HepG2 (cell line): ENCODE measurements around the gene ETF1.

Experiments
- EZH2 ChIP-seq: conservative IDR thresholded peaks from 2 replicates; pipeline ENCODE4 v1.6.1; 2012; ENCODE audit warnings: mild to moderate bottlenecking, low read depth, low read length, moderate library complexity
- HDAC2 ChIP-seq: sonication (generic); formaldehyde crosslinking; IDR thresholded peaks from 2 replicates; pipeline ENCODE4 v1.4.0; 2020; ENCODE audit warnings: missing genetic modification reagents
- PPARG ChIP-seq: conservative IDR thresholded peaks from 2 replicates; pipeline ENCODE4 v1.6.1; 2016; ENCODE audit warnings: missing biosample characterization, missing genetic modification reagents
- ZBTB7A ChIP-seq: sonication (generic); formaldehyde crosslinking; IDR thresholded peaks from 2 replicates; pipeline ENCODE4 v1.8.0; 2022; ENCODE audit warnings: mild to moderate bottlenecking, missing genetic modification reagents
- ZBTB8A ChIP-seq: sonication (generic); formaldehyde crosslinking; IDR thresholded peaks from 2 replicates; pipeline ENCODE4 v1.4.0; 2020; ENCODE audit warnings: mild to moderate bottlenecking, low read depth, missing genetic modification reagents, borderline replicate concordance
- ZFP1 ChIP-seq: IDR thresholded peaks from 2 replicates; pipeline ENCODE4 v1.6.1; 2016
- TF ChIP-seq, protein P1 (sequence below): sonication (generic); formaldehyde crosslinking; IDR thresholded peaks from 2 replicates; pipeline ENCODE4 v1.4.0; 2020; ENCODE audit warnings: missing genetic modification reagents
- TF ChIP-seq, protein P2 (sequence below): sonication (generic); formaldehyde crosslinking; IDR thresholded peaks from 2 replicates; pipeline ENCODE4 v1.8.1; 2022; ENCODE audit warnings: low read depth, mild to moderate bottlenecking, missing genetic modification reagents
- TF ChIP-seq, protein P3 (sequence below): sonication (generic); formaldehyde crosslinking; IDR thresholded peaks from 2 replicates; pipeline ENCODE4 v1.5.0; 2020; ENCODE audit warnings: mild to moderate bottlenecking, missing genetic modification reagents, moderate library complexity
- TF ChIP-seq, protein P4 (sequence below), 2 experiments: IDR thresholded peaks; 2 replicates each; pipeline ENCODE4 v1.6.1; 2011 to 2012; ENCODE audit warnings: low read length in 2 of 2, borderline replicate concordance in 1 of 2, low read depth in 1 of 2, mild to moderate bottlenecking in 1 of 2, moderate library complexity in 1 of 2

DNA sequence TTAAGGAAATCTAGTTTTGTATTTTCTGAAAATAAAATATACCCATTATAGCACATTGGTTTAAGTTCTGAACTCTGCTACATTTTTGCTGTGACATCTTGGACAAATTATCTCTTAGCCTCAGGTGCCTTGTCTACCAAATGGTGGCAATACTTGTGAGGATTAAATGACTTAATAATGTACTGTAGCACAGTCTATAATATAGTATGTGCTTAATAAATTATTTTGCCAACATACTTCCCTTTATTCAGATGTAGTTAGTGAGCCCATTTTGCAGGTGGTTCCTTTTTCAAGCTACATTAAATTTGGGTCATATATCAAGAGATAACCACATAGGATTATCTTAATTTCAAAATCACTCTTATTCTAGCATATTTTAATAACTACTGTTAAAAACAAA lies 3.2 kb downstream of the ETF1 start:
- no peak for TF ChIP-seq ZFP1 (CRISPR knock-in tag)
- TF ChIP-seq EZH2, result no peak
- no peak for TF ChIP-seq ZBTB8A (CRISPR knock-in tag)
- TF ChIP-seq PPARG, result no peak
- TF ChIP-seq, protein P1, sequence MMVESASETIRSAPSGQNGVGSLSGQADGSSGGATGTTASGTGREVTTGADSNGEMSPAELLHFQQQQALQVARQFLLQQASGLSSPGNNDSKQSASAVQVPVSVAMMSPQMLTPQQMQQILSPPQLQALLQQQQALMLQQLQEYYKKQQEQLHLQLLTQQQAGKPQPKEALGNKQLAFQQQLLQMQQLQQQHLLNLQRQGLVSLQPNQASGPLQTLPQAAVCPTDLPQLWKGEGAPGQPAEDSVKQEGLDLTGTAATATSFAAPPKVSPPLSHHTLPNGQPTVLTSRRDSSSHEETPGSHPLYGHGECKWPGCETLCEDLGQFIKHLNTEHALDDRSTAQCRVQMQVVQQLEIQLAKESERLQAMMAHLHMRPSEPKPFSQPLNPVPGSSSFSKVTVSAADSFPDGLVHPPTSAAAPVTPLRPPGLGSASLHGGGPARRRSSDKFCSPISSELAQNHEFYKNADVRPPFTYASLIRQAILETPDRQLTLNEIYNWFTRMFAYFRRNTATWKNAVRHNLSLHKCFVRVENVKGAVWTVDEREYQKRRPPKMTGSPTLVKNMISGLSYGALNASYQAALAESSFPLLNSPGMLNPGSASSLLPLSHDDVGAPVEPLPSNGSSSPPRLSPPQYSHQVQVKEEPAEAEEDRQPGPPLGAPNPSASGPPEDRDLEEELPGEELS (CRISPR knock-in tag), result no peak
- TF ChIP-seq HDAC2 (CRISPR knock-in tag), result no peak
- TF ChIP-seq ZBTB7A (CRISPR knock-in tag), result no peak
- TF ChIP-seq, protein P2, sequence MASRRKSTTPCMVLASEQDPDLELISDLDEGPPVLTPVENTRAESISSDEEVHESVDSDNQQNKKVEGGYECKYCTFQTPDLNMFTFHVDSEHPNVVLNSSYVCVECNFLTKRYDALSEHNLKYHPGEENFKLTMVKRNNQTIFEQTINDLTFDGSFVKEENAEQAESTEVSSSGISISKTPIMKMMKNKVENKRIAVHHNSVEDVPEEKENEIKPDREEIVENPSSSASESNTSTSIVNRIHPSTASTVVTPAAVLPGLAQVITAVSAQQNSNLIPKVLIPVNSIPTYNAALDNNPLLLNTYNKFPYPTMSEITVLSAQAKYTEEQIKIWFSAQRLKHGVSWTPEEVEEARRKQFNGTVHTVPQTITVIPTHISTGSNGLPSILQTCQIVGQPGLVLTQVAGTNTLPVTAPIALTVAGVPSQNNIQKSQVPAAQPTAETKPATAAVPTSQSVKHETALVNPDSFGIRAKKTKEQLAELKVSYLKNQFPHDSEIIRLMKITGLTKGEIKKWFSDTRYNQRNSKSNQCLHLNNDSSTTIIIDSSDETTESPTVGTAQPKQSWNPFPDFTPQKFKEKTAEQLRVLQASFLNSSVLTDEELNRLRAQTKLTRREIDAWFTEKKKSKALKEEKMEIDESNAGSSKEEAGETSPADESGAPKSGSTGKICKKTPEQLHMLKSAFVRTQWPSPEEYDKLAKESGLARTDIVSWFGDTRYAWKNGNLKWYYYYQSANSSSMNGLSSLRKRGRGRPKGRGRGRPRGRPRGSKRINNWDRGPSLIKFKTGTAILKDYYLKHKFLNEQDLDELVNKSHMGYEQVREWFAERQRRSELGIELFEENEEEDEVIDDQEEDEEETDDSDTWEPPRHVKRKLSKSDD (CRISPR knock-in tag), result no peak
- TF ChIP-seq, protein P3, sequence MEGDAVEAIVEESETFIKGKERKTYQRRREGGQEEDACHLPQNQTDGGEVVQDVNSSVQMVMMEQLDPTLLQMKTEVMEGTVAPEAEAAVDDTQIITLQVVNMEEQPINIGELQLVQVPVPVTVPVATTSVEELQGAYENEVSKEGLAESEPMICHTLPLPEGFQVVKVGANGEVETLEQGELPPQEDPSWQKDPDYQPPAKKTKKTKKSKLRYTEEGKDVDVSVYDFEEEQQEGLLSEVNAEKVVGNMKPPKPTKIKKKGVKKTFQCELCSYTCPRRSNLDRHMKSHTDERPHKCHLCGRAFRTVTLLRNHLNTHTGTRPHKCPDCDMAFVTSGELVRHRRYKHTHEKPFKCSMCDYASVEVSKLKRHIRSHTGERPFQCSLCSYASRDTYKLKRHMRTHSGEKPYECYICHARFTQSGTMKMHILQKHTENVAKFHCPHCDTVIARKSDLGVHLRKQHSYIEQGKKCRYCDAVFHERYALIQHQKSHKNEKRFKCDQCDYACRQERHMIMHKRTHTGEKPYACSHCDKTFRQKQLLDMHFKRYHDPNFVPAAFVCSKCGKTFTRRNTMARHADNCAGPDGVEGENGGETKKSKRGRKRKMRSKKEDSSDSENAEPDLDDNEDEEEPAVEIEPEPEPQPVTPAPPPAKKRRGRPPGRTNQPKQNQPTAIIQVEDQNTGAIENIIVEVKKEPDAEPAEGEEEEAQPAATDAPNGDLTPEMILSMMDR (CRISPR knock-in tag), result no peak
- TF ChIP-seq, protein P4, sequence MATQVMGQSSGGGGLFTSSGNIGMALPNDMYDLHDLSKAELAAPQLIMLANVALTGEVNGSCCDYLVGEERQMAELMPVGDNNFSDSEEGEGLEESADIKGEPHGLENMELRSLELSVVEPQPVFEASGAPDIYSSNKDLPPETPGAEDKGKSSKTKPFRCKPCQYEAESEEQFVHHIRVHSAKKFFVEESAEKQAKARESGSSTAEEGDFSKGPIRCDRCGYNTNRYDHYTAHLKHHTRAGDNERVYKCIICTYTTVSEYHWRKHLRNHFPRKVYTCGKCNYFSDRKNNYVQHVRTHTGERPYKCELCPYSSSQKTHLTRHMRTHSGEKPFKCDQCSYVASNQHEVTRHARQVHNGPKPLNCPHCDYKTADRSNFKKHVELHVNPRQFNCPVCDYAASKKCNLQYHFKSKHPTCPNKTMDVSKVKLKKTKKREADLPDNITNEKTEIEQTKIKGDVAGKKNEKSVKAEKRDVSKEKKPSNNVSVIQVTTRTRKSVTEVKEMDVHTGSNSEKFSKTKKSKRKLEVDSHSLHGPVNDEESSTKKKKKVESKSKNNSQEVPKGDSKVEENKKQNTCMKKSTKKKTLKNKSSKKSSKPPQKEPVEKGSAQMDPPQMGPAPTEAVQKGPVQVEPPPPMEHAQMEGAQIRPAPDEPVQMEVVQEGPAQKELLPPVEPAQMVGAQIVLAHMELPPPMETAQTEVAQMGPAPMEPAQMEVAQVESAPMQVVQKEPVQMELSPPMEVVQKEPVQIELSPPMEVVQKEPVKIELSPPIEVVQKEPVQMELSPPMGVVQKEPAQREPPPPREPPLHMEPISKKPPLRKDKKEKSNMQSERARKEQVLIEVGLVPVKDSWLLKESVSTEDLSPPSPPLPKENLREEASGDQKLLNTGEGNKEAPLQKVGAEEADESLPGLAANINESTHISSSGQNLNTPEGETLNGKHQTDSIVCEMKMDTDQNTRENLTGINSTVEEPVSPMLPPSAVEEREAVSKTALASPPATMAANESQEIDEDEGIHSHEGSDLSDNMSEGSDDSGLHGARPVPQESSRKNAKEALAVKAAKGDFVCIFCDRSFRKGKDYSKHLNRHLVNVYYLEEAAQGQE (IDR thresholded peaks at IDR 0.05; ENCODE audit: borderline replicate concordance in 1 of 2, low read depth in 1 of 2, low read length in 2 of 2), result no peak
